Stimulated activated naive CD8-positive, alpha-beta T cell treated with anti-CD3 and anti-CD28 coated beads, Interleukin-15, amount 100 ng/mL, for 72 hours (primary cell): ENCODE measurements around the gene CD209.
A peak's percentile ranks its signal among the peaks of the same experiment; 100 is the strongest.
"Not testable (repeated sequence)": the region's sequence is repeated elsewhere in the genome, so short reads cannot be mapped to it uniquely, and the experiment has no call there.

Experiments
- ATAC-seq: fragments of 150-1000 bp; cut with Tn5 transposase; 2 replicates; pipeline ENCODE4 v1.10.0; 2021; ENCODE audit warnings: mild to moderate bottlenecking, moderate library complexity
- DNase-seq, 2 donors: peaks; one replicate each; pipeline ENCODE4 v3.0.0; 2021 to 2022
- H3K27ac Mint-ChIP-seq, 2 donors: one replicate each; pipeline ENCODE4 v1.8.0; 2022; ENCODE audit warnings: mild to moderate bottlenecking in 2 of 2, mixed read lengths in 2 of 2, moderate library complexity in 2 of 2
- H3K27me3 Mint-ChIP-seq: one replicate; pipeline ENCODE4 v1.8.0; 2022; ENCODE audit warnings: mixed read lengths
- H3K4me1 Mint-ChIP-seq: one replicate; pipeline ENCODE4 v1.8.0; 2022; ENCODE audit warnings: mild to moderate bottlenecking, mixed read lengths
- H3K4me3 Mint-ChIP-seq, 2 donors: one replicate each; pipeline ENCODE4 v1.8.0; 2022; ENCODE audit warnings: mild to moderate bottlenecking in 2 of 2, mixed read lengths in 2 of 2, moderate library complexity in 1 of 2
- H3K9me3 Mint-ChIP-seq, 2 donors: one replicate each; pipeline ENCODE4 v1.8.0; 2022; ENCODE audit warnings: mixed read lengths in 2 of 2

CD209 gene, protein sequence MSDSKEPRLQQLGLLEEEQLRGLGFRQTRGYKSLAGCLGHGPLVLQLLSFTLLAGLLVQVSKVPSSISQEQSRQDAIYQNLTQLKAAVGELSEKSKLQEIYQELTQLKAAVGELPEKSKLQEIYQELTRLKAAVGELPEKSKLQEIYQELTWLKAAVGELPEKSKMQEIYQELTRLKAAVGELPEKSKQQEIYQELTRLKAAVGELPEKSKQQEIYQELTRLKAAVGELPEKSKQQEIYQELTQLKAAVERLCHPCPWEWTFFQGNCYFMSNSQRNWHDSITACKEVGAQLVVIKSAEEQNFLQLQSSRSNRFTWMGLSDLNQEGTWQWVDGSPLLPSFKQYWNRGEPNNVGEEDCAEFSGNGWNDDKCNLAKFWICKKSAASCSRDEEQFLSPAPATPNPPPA

DNA sequence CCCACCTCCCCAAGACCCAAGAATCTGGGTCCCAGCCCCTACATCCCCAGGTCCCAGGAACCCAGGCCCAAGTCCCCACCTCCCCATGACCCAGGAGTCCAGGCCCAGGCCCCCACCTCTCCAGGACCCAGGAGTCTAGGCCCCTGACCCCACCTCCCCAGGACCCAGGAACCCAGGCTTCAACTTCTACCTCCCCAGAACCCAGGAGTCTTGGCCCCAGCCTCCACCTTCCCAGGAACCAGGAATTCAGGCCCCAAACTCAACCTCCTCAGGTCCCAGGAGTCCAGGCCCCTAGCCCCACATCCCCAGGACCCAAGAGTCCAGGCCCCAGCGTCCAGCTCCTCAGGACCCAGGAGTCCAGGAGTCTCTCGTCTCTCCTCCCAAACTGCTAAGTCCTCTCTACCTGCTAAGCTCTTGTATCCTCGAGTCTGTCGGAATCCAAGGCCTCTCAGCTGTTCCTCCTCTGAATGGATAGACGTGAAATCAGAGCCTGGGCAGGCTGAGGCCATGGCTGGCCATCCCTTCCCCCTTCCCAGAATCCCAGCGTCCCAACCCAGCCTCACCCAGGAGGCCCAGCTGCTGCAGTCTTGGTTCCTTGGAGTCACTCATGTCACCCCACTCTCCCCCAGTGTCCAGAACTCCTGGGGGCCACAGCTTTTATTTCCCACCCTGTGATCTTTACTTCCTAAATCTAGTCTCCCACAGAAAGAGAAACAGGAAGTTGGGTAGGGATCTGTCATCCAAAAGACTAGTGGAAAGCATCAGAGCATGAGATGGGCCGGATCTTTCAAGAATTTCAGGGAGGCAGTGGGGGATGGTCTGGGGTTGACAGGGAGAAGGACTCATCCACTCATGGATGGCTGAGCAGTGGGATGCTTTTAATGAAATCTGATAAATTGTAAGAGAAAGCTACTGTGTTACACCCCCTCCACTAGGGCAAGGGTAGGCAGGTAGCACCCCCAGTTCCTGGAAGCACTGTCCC lies at the start of gene CD209:
Gene CD209 (minus strand): TSS at position 632 of the 982 bp plus-strand sequence. CDS start 23 bp downstream, at position 609.
- Mint-ChIP-seq H3K27ac (peak within 1 kb of the TSS in 1 of 2 donors; percentile 79), H3K27me3 (peaks cover 33% of the 10 kb centered on the region), H3K9me3 (peaks cover 26 to 28% of the 10 kb centered on the region in 2 donors), H3K4me1 (peaks cover 33% of the 10 kb centered on the region), H3K4me3 (no peak within 1 kb of the TSS)
- DNase-seq = no peak
- no peak for ATAC-seq

DNA sequence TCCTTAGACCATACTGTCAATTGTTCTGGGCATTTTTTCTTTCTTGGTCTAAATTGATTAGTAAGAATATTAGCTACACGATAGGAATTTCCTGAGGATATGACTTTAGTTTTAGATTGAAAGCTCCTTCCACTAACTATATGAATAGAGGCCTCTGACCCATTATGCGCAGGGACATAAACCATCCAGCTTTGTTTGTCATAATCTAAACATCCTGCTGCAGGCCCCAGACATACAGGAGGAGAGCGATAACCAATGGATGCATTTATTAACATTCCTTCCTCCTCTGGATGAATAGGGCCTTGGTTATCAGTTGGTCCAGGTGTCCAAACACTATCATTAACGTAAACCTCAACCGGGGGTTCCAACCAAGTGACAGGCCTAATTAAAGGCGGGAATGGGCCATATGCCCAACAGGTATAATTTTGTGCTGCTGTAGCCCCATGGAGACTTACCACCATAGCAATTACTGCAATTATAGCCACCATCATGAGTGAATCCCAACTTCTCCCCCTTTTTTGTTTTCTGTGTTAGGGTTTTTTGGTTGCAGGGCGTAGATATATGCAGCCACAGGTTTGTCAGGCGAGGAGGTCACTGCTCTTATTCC lies 48.3 kb upstream of the CD209 start:
- H3K27ac Mint-ChIP-seq = no peak overlapping the region
- H3K9me3 Mint-ChIP-seq = no peaks in the 10 kb centered on the region
- H3K27me3 Mint-ChIP-seq = peaks cover 43% of the 10 kb centered on the region
- peaks cover 7% of the 10 kb centered on the region for H3K4me1 Mint-ChIP-seq
- ATAC-seq = no peak
- DNase-seq = no peak
- H3K4me3 Mint-ChIP-seq = no peak overlapping the region

DNA sequence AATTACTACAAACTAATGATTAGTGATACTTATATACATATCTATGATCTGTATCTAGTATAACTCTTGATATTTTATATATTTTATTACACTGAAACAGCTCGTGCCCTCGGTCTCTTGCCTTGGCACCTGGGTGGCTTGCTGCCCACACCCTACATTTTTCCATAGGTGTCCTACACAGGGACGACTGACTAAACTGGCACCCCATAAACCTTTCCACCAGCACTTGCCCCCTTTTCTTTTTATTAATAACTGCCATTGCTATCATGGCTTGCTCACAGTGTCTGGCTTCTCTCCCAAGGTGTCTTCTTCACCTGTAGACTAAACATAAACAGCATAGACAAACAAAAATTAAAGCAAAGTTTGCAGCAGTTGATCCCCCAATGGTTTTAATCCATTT lies 46.2 kb upstream of the CD209 start:
- peaks cover 55% of the 10 kb centered on the region for H3K27me3 Mint-ChIP-seq
- no peak overlapping the region for H3K27ac Mint-ChIP-seq
- ATAC-seq = no peak

DNA sequence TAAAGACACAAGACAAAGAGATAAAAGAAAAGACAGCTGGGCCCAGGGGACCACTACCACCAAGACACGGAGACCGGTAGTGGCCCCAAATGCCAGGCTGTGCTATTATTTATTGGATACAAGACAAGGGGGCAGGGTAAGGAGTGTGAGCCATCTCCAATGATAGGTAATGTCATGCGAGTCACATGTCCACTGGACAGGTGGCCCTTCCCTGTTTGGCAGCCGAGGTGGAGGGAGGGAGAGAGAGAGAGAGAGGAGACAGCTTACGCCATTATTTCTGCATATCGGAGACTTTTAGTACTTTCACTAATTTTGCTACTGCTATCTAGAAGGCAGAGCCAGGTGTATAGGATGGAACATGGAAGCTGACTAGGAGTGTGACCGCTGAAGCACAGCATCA lies 45.4 kb upstream of the CD209 start:
- not testable (repeated sequence) for DNase-seq, H3K27ac Mint-ChIP-seq, H3K4me3 Mint-ChIP-seq, ATAC-seq, H3K9me3 Mint-ChIP-seq
- Mint-ChIP-seq H3K27me3 (peaks cover 60% of the 10 kb centered on the region), H3K4me1 (peaks cover 16% of the 10 kb centered on the region)

More for the DNA sequence above, 46.2 kb upstream of the CD209 start:
- DNase-seq = no peak
- Mint-ChIP-seq H3K4me3 (no peak overlapping the region), H3K9me3 (no peaks in the 10 kb centered on the region), H3K4me1 (peaks cover 10% of the 10 kb centered on the region)

DNA sequence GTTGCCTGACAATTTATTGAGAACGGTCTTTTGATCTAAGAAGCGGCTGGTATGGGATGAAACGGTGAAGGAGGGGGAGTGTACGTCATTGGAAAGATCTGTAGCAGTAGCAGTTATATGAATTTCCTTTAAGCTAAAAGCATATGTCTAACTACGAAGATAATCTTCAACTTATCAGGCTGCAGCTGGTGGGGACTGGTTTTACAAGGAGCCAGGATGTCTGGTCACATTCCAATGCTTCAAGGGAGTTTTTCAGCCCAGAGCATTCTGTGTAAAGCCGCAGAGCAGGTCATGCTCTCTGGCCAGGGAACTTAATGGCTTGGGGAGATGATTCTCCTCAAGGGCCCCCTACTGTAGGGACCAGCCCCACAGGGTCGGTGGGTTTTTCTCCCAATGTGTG lies 44.9 kb upstream of the CD209 start:
- peaks cover 60% of the 10 kb centered on the region for H3K27me3 Mint-ChIP-seq
- no peak overlapping the region for H3K4me3 Mint-ChIP-seq
- peaks cover 16% of the 10 kb centered on the region for H3K4me1 Mint-ChIP-seq
- H3K9me3 Mint-ChIP-seq = no peaks in the 10 kb centered on the region
- DNase-seq = no peak
- no peak for ATAC-seq
- no peak overlapping the region for H3K27ac Mint-ChIP-seq

DNA sequence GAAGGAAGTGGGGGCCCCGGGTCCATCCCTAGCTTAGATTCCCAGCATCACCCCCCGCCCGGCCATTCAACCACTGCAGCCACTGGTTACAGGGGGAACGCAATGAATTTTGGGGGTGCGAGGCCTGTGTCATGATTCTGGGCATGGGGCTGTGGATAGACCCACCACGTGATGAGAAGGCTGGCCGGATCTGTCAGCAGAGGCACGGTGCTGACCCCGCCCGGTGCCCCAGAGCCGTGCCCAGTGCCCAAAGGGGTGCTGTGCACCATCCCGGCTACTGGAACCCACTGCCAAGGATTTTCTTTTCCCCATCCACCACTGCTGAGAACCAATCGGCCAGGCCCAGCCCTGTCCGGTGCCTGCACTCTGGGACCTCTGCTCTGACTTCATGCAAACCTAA lies 43.1 kb upstream of the CD209 start:
- DNase-seq = no peak
- H3K4me3 Mint-ChIP-seq = no peak overlapping the region
- no peaks in the 10 kb centered on the region for H3K9me3 Mint-ChIP-seq
- H3K27ac Mint-ChIP-seq = no peak overlapping the region
- peaks cover 73% of the 10 kb centered on the region for H3K27me3 Mint-ChIP-seq
- ATAC-seq = no peak
- H3K4me1 Mint-ChIP-seq = peaks cover 16% of the 10 kb centered on the region

DNA sequence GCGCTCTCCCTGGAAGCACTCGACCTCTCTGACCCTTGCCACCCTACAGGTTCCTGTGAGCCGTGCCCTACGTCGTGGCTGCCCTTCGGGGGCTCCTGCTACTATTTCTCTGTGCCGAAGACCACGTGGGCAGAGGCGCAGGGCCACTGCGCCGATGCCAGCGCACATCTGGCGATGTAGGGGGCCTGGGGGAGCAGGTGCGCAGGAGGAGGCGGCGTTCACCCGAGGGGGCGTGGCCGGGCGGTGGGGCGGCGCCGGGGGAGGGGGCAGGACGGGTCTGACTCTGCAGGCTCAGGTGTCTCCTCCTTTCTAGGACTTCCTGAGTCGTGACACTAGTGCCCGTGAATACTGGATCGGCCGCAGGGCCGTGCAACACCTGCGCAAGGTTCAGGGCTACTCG lies 42.1 kb upstream of the CD209 start:
- H3K9me3 Mint-ChIP-seq = peaks cover 0 to 7% of the 10 kb centered on the region in 2 donors
- DNase-seq (no peak), ATAC-seq (peak; percentile 33)
- peaks cover 82% of the 10 kb centered on the region for H3K27me3 Mint-ChIP-seq
- H3K4me3 Mint-ChIP-seq = peak overlapping the region; percentile 19 to 73
- peaks cover 16% of the 10 kb centered on the region for H3K4me1 Mint-ChIP-seq
- no peak overlapping the region for H3K27ac Mint-ChIP-seq

DNA sequence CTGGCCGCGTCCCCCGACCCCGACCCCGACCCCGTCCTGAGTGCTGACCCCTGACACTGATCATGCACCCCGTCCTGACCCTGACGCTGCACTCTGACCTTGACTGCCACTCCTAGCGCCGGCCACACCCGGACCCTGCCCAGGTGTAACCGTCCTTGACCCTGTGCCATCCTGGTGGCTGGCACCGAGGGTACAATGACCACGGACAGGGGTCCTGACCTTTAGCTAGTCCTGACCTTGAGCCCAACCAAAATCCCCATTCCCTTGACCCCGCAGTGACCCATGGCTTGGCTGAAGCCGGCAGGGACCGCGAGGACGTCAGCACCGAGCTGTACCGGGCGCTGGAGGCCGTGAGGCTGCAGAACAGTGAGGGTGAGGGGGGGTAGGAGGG lies 41.6 kb upstream of the CD209 start:
- peaks cover 87% of the 10 kb centered on the region for H3K27me3 Mint-ChIP-seq
- H3K9me3 Mint-ChIP-seq = peaks cover 0 to 7% of the 10 kb centered on the region in 2 donors
- ATAC-seq (no peak), DNase-seq (no peak)
- H3K4me1 Mint-ChIP-seq = peaks cover 19% of the 10 kb centered on the region
- H3K4me3 Mint-ChIP-seq = peak overlapping the region in 1 of 2 donors; percentile 73
- peak overlapping the region in 1 of 2 donors; percentile 19 for H3K27ac Mint-ChIP-seq

DNA sequence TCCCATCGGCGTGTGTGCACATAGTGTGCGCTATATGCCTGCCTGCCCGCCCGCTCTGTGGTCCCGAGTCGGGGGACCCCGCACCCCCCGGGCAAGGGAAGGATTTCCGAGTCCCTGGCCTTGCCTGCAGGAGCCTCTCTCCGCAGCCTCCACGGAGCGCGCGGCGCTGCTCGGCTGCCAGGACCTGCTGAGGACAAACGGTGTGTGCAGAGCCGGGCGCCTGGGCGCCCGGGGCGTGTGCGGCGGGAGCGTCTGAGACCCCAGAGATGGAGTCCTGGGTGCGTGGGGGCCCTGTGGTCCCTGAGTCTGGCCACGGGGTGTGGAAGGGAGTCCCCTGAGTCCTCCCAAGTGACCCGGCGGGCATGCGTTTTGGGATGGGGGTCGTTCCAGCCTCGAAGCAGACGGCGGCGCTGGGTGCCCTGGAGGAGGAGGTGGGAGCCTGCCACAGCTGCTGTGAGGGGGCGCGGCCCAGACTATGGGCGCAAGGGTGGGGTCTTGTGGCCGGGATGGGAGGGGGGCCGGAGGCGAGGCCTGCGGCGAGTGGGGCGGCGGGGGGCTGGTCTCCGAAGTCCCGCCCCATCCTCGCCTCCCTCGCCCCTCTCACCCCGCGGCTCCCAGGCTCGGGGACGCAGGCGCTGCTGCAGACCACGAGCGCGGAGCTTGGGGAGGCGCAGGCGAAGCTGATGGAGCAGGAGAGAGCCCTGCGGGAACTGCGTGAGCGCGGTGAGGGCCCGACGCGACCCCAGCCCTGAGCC lies 41.0 kb upstream of the CD209 start:
- peaks cover 0 to 7% of the 10 kb centered on the region in 2 donors for H3K9me3 Mint-ChIP-seq
- no peak for DNase-seq

DNA sequence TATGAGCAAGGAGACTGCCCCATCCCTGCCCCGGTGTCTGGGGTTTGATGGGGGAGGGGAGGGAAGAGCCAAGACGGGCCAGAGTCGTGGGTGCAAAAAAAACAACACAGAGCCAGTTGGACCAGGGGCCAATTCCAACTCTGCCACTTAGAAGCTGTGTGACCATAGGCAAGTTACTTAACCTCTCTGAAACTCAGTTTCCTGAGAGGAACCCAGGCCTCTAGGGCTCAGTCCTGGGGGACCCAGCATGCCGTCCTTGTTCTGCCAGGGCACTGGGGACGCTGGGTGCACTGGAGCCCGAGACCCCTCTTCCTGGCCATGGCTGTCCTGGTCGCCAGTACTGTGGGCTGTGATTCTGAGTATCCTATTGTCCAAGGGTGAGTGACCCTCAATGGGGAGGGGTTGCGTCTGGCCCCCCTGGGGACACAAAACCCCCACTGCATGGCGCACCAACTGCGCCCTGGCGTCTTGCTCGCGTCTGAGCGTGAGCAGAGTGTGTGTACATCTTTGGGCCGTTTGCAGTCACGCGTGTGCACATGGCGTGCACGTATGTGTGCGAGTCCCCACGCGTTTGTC lies 40.4 kb upstream of the CD209 start:
- DNase-seq = no peak
- H3K9me3 Mint-ChIP-seq = peaks cover 0 to 7% of the 10 kb centered on the region in 2 donors
- H3K4me1 Mint-ChIP-seq = peaks cover 21% of the 10 kb centered on the region
- no peak overlapping the region for H3K27ac Mint-ChIP-seq
- H3K27me3 Mint-ChIP-seq = peaks cover 97% of the 10 kb centered on the region
- H3K4me3 Mint-ChIP-seq = peak overlapping the region in 1 of 2 donors; percentile 77
- no peak for ATAC-seq

More for the DNA sequence above, 41.0 kb upstream of the CD209 start:
- H3K4me1 Mint-ChIP-seq = peaks cover 21% of the 10 kb centered on the region
- peaks cover 93% of the 10 kb centered on the region for H3K27me3 Mint-ChIP-seq
- H3K4me3 Mint-ChIP-seq = peak overlapping the region in 1 of 2 donors; percentile 77
- no peak overlapping the region for H3K27ac Mint-ChIP-seq
- ATAC-seq = no peak

DNA sequence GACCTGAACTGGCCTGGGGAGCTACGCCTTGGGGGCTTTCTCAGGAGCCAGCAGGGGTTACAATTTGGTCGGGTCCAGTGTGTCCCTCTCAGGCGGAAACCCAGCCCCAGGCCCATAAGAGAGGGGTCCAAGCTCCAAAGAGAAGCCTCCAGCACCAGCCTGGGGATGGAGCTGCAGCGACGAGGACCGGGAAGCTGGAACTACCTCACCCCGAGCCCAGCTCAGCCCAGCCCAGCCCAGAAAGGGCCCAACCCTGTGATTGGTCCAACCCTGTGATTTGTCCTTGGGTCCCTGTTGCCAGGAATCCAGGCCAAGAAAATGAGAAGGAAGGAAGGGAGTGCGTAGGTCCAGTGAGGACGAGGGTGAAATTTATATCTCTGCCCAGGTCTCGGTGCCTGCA lies 39.8 kb upstream of the CD209 start:
- Mint-ChIP-seq H3K27ac (no peak overlapping the region), H3K4me3 (no peak overlapping the region), H3K27me3 (peaks cover 94% of the 10 kb centered on the region), H3K4me1 (peaks cover 21% of the 10 kb centered on the region), H3K9me3 (peaks cover 0 to 7% of the 10 kb centered on the region in 2 donors)
- DNase-seq (no peak), ATAC-seq (no peak)

DNA sequence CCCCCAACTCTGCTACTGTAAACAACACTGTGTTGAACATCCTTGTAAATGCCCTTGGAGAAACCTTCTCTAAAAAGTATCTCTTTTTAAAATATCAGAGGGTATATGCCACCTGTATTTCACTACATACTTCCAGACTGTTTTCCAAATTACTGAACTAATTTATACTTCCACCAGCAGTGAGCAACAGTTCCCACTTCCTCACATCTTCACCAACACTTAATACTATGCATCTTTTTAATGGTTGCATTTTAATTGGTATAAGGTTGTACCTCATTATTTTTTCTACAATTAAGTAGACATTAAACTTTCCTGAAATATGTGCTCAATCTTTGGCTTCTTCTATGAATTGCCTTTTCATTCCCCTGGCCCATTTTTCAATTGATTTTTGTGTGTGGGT lies 37.5 kb upstream of the CD209 start:
- H3K27ac Mint-ChIP-seq = no peak overlapping the region
- H3K9me3 Mint-ChIP-seq = peaks cover 0 to 7% of the 10 kb centered on the region in 2 donors
- peaks cover 78% of the 10 kb centered on the region for H3K27me3 Mint-ChIP-seq
- DNase-seq = no peak
- H3K4me1 Mint-ChIP-seq = peaks cover 21% of the 10 kb centered on the region
- no peak for ATAC-seq
- H3K4me3 Mint-ChIP-seq = no peak overlapping the region

DNA sequence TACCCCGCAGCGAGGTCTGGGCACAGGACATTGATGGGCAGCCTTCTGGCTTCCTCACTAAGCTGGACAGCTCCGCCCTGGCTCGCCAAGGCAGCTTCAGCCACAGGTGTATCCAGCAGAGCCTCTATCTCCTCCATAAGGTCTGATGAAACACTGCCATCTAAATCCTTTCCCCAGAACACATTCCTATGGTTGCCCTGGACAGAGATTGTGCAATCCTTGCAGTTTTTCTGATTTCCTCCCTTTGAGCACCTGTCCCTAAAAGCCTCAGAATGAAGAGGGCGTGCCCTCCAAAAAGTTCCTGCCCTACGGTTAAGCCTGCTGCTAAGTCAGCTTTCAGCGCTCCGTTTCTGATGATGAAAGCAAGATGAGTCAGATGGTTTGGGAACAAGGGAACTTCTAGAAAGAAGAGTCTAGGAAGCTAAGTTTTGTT lies 36.7 kb upstream of the CD209 start:
- no peak for ATAC-seq
- Mint-ChIP-seq H3K27ac (no peak overlapping the region), H3K27me3 (peaks cover 78% of the 10 kb centered on the region), H3K4me1 (peaks cover 14% of the 10 kb centered on the region), H3K9me3 (peaks cover 0 to 7% of the 10 kb centered on the region in 2 donors), H3K4me3 (no peak overlapping the region)
- DNase-seq = no peak

DNA sequence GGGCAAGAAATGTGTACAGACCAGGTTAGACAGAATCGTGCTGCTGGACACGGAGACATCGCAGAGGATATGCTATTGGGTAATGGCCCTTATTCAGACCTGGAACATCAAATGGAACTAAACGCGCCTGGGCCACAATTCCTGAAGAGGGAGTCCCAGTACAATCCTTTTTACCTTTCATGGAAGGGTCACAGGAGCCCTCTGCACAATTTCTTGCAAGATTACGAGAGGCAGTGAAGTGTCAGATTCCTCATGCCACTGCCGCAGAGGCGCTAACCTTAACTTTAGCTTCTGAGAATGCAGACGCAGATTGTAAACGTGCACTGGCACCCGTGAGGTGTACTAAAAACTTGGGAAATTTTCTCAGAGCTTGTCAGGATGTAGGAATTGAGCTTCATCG lies 33.8 kb upstream of the CD209 start:
- ATAC-seq (no peak), DNase-seq (no peak)
- H3K27me3 Mint-ChIP-seq = peaks cover 72% of the 10 kb centered on the region
- peak overlapping the region in 1 of 2 donors; percentile 20 for H3K27ac Mint-ChIP-seq
- H3K4me1 Mint-ChIP-seq = peaks cover 5% of the 10 kb centered on the region
- peaks cover 0 to 7% of the 10 kb centered on the region in 2 donors for H3K9me3 Mint-ChIP-seq
- H3K4me3 Mint-ChIP-seq = no peak overlapping the region
